PC-3 (cell line): Measurements from ENCODE around the gene PREX1.

ENCODE experiments used
- CTCF ChIP-seq: fragments of 300-600 bp; sonication (generic); conservative IDR thresholded peaks from 2 replicates; pipeline ENCODE4 v1.5.1; 2017; ENCODE audit warnings: antibody characterized with exemption, low read depth, mild to moderate bottlenecking, low read length
- EZH2 ChIP-seq: fragments of 300-600 bp; sonication (generic); IDR thresholded peaks from one replicate; pipeline ENCODE4 v1.6.1; 2017; ENCODE audit warnings: antibody characterized with exemption, mild to moderate bottlenecking, low read length; ENCODE audit not compliant: unreplicated experiment

DNA sequence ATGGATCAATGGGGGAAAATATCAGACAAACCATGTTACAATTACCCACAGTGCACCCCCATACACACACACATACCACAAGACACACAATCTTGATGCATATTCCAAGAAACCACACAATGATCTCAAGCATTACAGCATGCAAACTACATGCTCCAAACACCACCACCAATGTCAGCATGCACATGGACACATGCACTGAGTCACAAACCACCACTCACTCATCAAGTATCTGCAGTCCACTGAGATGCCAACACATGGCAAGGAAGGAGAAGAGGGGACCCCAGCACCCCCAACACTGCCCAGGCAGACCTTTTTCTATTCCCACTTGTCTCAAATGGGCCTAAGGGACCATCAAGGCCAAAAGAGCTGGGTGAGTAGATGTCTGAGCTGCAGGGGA is 91.6 kb downstream of the PREX1 start:
- no peak for TF ChIP-seq CTCF
- no peak for TF ChIP-seq EZH2
